Stimulated activated CD4-positive, alpha-beta T cell treated with anti-CD3 and anti-CD28 coated beads, Interleukin-2, amount 100 ng/mL, for 4 hours (primary cell): ENCODE data around the gene PHAF1.
A peak's percentile ranks its signal among the peaks of the same experiment; 100 is the strongest.

ENCODE experiments used
- DNase-seq: peaks from one replicate; pipeline ENCODE4 v3.0.0-alpha.2; 2020; ENCODE audit warnings: low read depth

Gene PHAF1

DNA sequence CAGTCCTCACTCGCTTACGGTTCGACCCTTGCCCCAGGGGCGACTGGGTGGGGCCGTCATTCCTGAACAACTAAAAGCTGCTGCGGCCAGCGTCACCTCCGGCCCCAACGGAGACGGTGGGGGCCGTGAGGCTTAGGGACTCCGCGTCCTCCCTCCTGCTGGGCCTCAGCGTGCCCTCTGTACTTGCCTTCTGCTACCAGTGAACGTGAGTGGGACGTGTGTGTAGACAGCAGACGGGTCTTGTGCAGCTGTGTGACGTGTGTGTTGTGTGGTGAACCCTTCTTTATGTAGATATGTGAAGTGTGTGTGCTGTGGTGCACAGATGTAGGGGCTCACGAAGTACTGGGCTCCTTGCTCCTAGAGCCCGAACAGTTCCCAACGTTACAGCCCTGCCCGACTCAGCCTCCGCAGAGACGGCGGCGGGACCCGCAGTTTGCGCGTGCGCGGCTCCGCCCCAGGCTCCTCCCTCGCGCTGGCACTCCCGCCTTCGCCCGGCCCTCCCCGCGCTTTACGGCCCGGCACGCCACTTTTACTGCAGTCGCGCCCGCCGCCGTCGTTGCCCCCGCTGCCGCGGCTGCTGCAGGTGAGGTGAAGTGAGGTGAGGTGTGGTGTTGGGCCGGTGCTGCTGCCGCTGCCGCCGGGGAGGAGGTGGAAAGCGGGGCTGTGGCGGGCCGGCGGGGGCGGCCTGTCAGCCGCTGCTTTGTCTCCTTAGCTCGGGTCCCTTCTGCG is at the start of gene PHAF1:
TSS of gene PHAF1 (plus strand) at position 535 of the 729 bp plus-strand sequence. CDS start 235 bp downstream, outside the sequence.
- peak; percentile 93 for DNase-seq

GRCh38 chr16:67063008-67063407 is 46.7 kb upstream of the PHAF1 start:
- DNase-seq: no peak

GRCh38 chr16:67068212-67068753 is 41.5 kb upstream of the PHAF1 start:
- no peak for DNase-seq

- no peak for DNase-seq
These were observed 38.2 kb upstream of the PHAF1 start for GRCh38 chr16:67071476-67072048.

GRCh38 chr16:67075331-67075730 is 34.4 kb upstream of the PHAF1 start:
- no peak for DNase-seq

DNA sequence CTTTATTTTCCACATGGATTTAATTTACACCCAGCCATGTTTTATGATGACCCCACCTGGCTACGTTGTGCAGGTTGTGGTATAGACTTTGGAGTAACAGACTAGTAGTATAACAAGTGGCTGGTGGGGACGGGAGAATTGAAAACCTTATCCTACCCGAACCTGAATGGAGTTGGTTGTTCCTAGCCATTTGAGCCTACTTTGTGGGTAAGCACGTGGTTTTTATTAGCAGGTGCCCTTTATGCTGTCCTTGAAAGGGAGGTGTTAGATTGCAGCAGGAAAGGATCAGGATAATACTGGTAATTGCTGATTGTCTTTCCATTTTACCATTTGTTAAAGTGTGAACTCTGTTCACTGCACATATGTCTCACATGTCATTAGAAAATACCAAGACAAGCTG is 31.9 kb upstream of the PHAF1 start:
- DNase-seq: no peak

DNA sequence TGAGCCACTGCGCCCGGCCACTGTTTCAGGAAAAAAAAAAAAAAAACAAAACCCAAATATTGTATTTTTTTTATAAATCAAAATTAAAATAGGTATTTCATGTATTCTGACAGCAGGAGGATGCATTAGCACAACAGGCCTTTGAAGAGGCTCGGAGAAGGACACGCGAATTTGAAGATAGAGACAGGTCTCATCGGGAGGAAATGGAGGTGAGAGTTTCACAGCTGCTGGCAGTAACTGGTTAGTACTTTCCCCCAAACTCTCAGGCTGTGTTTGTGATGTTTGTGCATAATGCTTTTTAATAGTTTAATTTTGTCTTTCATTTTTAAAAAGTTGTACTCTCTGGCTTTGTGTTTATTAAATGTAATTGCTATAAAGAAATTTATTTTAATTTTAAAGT is 27.6 kb upstream of the PHAF1 start:
- DNase-seq: no peak

DNA sequence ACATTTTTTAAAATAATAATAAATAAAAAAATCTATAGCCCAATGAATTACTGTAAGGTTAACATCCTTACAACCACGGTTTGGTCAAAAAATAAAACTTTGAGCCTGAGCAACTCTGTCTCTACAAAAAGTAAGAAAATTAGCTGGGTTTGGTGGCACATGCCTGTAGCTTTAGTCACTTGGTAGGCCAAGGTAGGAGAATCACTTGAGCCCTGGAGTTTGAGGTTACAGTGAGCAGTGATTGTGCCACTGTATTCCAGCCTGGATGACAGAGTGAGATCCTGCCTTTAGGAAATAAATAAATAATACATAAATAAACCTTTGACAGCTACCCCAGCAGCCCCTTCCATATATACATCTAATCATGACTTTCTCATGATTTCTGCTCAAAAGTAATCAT is 26.9 kb upstream of the PHAF1 start:
- no peak for DNase-seq

DNA sequence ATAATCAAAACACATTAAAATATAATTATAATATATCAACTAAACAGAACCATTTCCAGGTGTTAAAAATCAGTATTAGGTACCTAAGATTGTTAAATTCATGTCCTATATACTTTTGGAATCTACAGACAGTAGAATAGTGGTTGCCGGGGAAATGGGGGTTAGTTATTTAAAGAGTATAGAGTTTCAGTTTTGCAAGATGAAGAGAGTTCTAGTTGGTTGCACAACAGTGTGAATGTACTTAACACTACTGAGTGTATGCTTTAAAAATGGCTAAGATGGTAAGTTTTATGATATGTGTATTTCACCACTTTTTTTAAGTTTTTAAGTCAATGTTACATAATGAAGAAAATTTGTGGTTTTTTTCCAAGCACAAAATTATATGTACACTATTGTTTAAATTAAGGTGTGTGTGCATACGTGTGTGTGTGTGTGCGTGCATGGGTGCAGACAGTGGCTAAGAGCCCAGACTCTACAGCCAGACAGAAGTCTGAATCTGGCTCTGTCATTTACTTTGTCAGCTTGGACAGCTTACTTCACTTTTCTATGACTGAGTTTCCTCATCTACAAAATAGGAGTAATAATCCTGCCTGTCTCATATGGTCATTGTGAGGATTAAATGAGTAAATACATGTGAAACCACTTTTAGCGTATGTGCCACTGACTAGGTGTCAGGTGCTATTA is 25.3 kb upstream of the PHAF1 start:
- DNase-seq: no peak

DNA sequence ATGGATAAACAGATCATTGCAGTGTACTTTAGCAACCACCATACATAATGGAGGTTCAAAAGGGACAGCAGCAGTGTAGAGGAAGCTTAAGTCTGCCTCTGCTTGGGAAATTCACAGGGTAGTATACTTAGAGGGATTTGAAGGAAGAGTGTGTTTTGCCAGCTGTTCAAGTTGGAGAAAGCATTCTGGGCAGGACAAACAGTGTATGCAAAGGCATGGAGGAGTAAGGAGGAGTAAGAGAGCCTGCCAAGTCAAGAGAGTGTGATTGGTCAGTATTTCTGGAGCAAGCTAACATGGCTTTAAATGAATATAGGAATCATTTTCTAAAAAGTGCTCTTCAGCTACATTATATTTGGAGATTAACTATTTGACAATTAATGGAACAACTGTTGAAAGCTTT is 22.9 kb upstream of the PHAF1 start:
- no peak for DNase-seq

- no peak for DNase-seq
These were observed 22.4 kb upstream of the PHAF1 start for GRCh38 chr16:67087291-67087690.

GRCh38 chr16:67087803-67088202 is 21.9 kb upstream of the PHAF1 start:
- DNase-seq: no peak

GRCh38 chr16:67088551-67088950 is 21.2 kb upstream of the PHAF1 start:
- no peak for DNase-seq

- no peak for DNase-seq
These were observed 20.6 kb upstream of the PHAF1 start for GRCh38 chr16:67089101-67089500.

DNA sequence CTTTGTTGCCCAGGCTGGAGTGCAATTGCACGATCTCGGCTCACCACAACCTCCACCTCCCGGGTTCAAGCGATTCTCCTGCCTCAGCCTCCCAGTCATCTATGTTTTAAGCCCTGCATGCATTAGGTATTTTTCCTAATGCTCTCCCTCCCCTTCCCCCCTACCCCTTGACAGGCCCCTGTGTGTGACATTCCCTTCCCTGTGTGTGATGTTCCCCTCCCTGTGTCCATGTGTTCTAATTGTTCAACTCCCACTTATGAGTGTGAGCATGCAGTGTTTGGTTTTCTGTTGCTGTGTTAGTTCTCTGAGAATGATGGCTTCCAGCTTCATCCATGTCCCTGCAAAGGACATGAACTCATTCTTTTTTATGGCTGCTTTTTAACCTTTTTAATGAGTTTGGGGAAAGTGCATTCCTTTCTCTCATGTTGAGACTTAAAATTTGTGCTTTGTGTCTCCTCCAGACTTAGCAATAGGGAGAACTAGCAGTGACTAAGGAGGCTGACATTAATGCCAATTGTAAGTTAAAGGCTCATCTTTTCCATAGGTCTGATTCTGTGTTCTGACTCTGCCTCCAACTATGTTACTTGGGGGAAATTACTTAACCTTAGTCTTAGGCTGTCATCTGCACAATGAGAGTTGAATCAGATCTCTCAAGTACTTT is 17.7 kb upstream of the PHAF1 start:
- no peak for DNase-seq

- DNase-seq: no peak
These were observed 16.5 kb upstream of the PHAF1 start for GRCh38 chr16:67093098-67093726.

DNA sequence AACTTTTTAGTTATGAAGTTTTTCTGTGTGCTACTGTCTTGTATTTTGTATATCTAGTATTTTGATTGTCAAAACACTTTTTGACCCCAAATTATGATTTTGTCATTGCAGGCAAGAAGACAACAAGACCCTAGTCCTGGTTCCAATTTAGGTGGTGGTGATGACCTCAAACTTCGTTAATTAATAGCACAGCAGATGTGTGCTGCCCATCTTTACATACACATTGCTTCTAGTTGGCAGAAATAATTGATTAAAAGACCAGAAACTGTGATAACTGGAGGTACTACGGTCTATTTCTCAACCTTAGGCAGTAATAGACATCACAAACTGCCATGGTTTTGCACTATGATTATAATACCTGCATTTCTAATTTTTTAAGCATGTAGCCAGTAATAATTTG is 11.1 kb upstream of the PHAF1 start:
- no peak for DNase-seq

DNA sequence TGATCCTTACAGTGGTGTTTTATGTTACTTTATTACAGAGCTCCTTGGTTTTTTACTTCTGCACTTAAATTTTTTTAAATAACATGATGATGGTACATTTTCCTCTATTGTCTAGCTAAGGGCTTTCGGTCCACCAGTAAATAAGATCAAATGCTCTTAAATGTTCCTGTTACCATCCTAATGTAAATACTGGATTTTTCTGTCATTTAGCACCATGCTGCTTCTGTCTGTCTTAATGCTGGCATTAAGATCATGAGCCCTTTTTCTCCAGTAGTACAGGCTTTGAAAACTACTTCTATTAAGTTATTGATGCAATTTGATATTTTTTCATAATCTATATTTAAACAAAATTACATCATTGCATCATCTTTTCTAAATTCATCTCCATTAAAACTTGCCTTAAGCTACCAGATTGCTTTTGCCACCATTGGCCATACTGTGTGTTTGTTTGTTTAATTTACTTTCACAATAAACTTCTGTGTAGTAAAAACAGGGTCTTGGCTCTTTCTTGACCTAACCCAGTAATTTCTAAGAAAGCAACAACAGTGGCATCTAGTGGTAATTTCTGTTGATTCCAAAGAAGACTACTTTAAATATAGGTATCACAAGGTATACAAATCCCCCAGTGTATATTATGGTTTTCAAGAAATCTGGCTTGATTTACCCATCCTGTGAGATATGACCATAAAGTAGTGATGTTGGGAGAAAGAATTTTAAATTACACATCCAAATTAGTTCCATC is 9.0 kb upstream of the PHAF1 start:
- no peak for DNase-seq

- no peak for DNase-seq
These were observed 8.2 kb upstream of the PHAF1 start for GRCh38 chr16:67101311-67102082.

DNA sequence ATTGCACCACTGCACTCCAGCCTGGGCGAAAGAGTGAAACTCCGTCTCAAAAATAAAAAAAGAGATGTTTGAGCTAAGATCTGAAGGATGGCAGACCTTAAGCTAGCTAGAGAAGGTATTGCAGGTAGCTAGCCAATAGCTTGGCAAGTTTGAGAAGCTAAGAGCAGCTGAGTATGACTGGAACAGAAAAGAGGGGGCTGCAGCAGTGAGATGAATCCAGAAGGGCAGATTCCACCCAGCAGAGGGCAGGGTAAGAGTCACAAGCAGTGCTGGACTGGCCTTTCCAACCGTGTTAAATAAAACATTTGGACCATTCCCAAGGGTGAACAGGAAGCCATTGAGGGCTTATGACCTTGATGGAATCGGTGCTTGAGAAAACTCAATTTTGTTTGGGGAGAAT is 5.7 kb upstream of the PHAF1 start:
- no peak for DNase-seq

- DNase-seq: no peak
These were observed 4.9 kb upstream of the PHAF1 start for GRCh38 chr16:67104845-67105244.
